GM21423 (cell line): Measurements from ENCODE around the gene PPP3CA.
"Not testable (repeated sequence)": the region's sequence is repeated elsewhere in the genome, so short reads cannot be mapped to it uniquely, and the experiment has no call there.

ENCODE experiments used
- ATAC-seq: cut with Tn5 transposase; IDR thresholded peaks from one replicate; pipeline ENCODE4 v1.9.1; 2021; ENCODE audit warnings: mild to moderate bottlenecking, moderate library complexity; ENCODE audit not compliant: unreplicated experiment

Gene PPP3CA

DNA sequence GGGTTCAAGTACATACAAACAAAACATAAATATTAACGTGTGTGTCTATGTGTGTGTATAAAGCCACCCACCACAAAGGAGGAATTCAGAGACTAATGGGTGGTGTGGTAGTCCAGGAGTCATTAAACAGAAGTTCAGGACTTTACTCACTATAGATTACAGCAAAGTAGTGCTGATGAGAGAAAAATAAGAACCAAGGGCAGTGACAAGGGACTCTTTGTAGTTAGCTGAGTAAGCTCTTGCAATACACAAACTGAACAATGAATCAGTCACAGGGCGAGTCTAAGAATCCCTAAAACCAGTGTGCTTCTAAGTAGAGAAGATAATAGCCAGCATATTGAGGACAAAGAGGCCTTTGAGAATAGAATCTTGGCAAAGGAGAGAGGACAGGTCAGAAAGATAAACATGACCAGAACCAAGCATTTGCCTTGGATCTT, 232.4 kb downstream of the PPP3CA start:
- ATAC-seq: no peak

- ATAC-seq: no peak
Observed at GRCh38 chr4:101104312-101105052, 242.8 kb downstream of the PPP3CA start.

GRCh38 chr4:101103381-101104142, 243.8 kb downstream of the PPP3CA start:
- peak; percentile 93 for ATAC-seq

GRCh38 chr4:101102114-101102742, 245.1 kb downstream of the PPP3CA start:
- no peak for ATAC-seq

GRCh38 chr4:101101072-101101471, 246.3 kb downstream of the PPP3CA start:
- no peak for ATAC-seq

- no peak for ATAC-seq
Observed at GRCh38 chr4:101098666-101099400, 248.5 kb downstream of the PPP3CA start.

GRCh38 chr4:101092609-101093008, 254.7 kb downstream of the PPP3CA start:
- not testable (repeated sequence) for ATAC-seq

DNA sequence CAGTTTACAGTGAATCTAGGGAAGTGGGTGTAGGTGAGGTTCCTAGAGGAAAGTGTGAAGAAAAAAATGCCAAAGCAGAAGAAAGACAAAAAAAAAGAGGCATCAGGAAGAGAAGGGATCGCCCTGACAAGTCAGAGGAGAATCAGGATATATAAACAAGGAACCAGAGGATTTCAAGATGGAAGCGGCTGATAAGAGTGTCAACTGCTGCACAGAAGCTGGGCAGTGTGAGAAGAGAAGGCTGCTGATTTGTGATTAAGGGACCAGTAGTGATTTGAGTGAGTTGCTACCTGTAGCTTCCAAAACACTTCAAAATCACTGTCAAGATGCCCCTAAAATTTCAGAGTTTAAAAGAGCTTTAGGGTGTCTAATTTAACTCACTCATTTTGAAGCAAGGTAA, 258.2 kb downstream of the PPP3CA start:
- no peak for ATAC-seq

GRCh38 chr4:101086801-101087586, 260.3 kb downstream of the PPP3CA start:
- ATAC-seq: no peak

DNA sequence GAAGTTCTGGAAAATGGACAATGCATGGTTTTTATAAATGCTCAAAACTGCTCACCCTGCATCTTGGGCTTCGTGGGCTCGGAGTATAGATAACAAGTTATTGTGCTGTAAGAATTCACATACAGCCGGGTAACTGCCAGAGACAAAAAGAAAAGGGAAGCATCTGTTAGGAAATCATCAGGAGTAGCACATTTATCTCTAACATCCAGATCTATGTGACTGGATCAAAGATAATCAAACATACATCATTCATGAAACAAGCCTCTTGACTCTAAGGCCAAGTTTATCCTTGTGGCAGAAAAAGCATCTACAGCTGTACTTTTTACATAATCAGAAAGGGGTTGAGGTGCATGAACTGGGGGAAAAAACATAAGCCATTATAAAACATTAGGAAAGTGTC, 264.2 kb downstream of the PPP3CA start:
- no peak for ATAC-seq

GRCh38 chr4:101081695-101082369, 265.5 kb downstream of the PPP3CA start:
- no peak for ATAC-seq

DNA sequence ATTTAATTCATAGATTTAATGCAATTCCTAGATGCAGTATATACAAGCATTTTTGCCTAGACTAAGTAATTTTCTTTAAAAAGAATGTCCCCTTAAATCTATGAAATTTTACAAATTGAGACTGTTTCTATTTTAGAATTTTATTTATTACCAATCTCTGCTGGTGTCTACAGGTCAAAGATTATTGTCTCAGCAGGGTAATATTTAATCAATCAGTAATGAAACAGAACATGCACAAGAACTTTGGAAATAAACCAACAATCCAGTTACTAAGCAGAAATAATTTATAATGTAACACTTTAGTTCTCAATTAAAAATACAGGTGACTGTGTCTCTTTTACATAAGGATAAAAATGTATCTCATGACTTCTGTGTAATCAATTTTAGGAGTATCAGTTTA, 266.2 kb downstream of the PPP3CA start:
- ATAC-seq: no peak

DNA sequence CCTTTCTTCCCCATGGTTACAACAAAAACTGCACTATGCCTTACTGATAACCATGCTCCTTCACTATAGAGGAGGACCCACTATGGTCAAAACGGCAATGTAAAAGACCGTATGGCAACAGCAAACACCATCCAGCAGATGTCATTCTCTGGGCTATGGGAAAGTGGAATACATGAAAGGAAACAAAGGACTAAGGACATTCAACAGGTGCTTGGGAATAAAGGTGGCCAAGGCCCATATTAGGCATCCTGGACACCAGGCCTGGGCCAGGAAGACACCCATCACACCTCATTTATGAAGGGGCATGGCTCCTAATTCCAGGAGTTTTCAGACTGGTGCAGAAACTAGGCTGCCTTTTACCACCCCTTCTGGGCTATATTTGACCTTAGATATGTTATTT, 268.4 kb downstream of the PPP3CA start:
- no peak for ATAC-seq

DNA sequence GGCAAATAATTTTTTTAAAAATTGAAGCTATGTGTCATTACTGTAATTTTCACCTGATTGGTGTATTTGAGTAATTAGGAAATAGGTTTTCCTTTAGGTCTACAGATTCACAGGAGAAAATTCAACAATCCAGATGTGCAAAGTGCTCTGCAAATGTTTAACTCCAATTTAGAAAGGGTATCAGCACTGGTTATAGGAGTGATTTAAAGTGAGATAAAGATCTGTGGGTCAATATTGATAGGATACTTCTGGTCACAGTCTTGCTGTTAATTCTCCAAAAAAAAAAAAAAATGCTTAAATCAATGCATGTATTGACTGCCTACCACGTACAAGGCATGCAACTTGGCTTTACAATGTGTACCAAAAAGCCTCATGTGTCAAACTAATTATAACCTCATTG, 271.3 kb downstream of the PPP3CA start:
- ATAC-seq: no peak

DNA sequence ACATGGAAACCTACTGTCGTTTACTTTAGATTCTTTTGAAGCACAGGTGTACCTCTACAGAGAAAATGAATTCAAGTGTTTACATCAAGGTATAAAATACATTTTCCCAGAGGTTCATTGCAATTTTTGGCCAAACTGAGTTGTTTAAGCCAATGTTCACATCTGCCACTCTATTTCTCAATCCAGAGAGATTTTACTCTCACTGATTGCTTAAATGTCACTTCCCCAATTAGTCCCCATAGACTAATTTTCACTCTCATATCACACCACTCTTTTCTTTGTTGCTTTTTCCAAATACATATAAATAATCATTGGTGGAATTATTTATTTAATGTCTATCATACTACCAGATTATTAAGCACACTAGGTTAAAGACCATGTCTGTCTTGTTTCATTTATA, 271.8 kb downstream of the PPP3CA start:
- no peak for ATAC-seq

DNA sequence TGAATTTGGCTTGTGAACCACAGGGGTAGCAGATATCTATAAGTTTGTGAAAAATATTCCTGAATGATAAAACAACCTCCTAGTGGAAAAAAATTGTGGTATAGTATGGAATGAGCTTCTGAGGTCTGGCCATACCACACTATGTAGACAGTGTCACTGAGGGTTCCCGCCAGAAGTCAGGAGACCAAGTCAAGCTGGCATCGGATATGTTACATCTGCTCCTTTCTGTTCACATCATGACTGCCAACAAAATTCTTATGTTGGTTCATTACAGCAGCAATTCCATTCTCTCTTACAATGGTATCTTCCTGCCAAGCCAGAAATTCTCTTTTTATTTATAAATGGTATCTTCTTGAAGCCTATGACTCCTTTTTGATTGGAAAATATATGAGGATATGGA, 273.0 kb downstream of the PPP3CA start:
- no peak for ATAC-seq

GRCh38 chr4:101071241-101071640, 276.1 kb downstream of the PPP3CA start:
- no peak for ATAC-seq

- ATAC-seq: no peak
Observed at GRCh38 chr4:101068115-101068514, 279.2 kb downstream of the PPP3CA start.

GRCh38 chr4:101067383-101067782, 279.9 kb downstream of the PPP3CA start:
- no peak for ATAC-seq

GRCh38 chr4:101066626-101067170, 280.6 kb downstream of the PPP3CA start:
- ATAC-seq: no peak
